KMS-11 (cell line): ENCODE results near the gene PAFAH1B2.

Experiments
- H2AFZ ChIP-seq: fragments of 200-600 bp; sonication (generic); 2 replicates; pipeline ENCODE4 v1.6.1; 2016; ENCODE audit warnings: antibody characterized with exemption, mixed run types, low read depth
- H3K27ac ChIP-seq: fragments of 200-600 bp; sonication (generic); 2 replicates; pipeline ENCODE4 v1.6.1; 2016; ENCODE audit warnings: mild to moderate bottlenecking, mixed run types
- H3K27me3 ChIP-seq: fragments of 200-600 bp; sonication (generic); 2 replicates; pipeline ENCODE4 v1.6.1; 2017; ENCODE audit warnings: mild to moderate bottlenecking, low read depth, mixed run types, moderate library complexity; ENCODE audit not compliant: insufficient read depth
- H3K36me3 ChIP-seq: fragments of 200-600 bp; sonication (generic); 2 replicates; pipeline ENCODE4 v1.6.1; 2017; ENCODE audit warnings: mild to moderate bottlenecking, mixed run types; ENCODE audit not compliant: insufficient read depth
- H3K4me1 ChIP-seq: fragments of 200-600 bp; sonication (generic); 2 replicates; pipeline ENCODE4 v1.6.1; 2016; ENCODE audit warnings: mild to moderate bottlenecking, low read depth, mixed run types; ENCODE audit not compliant: poor library complexity, severe bottlenecking
- H3K4me2 ChIP-seq: fragments of 200-600 bp; sonication (generic); 2 replicates; pipeline ENCODE4 v1.7.0; 2016; ENCODE audit warnings: mild to moderate bottlenecking, mixed run types
- H3K4me3 ChIP-seq: fragments of 200-600 bp; sonication (generic); IDR thresholded peaks from 2 replicates; pipeline ENCODE4 v1.6.1; 2017; ENCODE audit warnings: low read depth, low read length, mixed read lengths; ENCODE audit not compliant: insufficient read depth
- H3K79me2 ChIP-seq: fragments of 200-600 bp; sonication (generic); 2 replicates; pipeline ENCODE4 v1.6.1; 2016; ENCODE audit warnings: low read depth, mixed run types; ENCODE audit not compliant: insufficient read depth
- H3K9ac ChIP-seq: fragments of 200-600 bp; sonication (generic); 2 replicates; pipeline ENCODE4 v1.6.1; 2016; ENCODE audit warnings: mild to moderate bottlenecking, mixed run types
- H4K20me1 ChIP-seq: fragments of 200-600 bp; sonication (generic); 2 replicates; pipeline ENCODE4 v1.6.1; 2016; ENCODE audit warnings: mild to moderate bottlenecking, mixed run types; ENCODE audit not compliant: insufficient read depth
- TF ChIP-seq, protein P1 (sequence below): fragments of 200-600 bp; sonication (generic); conservative IDR thresholded peaks from 2 replicates; pipeline ENCODE4 v1.6.1; 2017; ENCODE audit warnings: low read depth, mild to moderate bottlenecking, antibody characterized with exemption, low read length, moderate library complexity, mixed read lengths

PAFAH1B2 gene

DNA sequence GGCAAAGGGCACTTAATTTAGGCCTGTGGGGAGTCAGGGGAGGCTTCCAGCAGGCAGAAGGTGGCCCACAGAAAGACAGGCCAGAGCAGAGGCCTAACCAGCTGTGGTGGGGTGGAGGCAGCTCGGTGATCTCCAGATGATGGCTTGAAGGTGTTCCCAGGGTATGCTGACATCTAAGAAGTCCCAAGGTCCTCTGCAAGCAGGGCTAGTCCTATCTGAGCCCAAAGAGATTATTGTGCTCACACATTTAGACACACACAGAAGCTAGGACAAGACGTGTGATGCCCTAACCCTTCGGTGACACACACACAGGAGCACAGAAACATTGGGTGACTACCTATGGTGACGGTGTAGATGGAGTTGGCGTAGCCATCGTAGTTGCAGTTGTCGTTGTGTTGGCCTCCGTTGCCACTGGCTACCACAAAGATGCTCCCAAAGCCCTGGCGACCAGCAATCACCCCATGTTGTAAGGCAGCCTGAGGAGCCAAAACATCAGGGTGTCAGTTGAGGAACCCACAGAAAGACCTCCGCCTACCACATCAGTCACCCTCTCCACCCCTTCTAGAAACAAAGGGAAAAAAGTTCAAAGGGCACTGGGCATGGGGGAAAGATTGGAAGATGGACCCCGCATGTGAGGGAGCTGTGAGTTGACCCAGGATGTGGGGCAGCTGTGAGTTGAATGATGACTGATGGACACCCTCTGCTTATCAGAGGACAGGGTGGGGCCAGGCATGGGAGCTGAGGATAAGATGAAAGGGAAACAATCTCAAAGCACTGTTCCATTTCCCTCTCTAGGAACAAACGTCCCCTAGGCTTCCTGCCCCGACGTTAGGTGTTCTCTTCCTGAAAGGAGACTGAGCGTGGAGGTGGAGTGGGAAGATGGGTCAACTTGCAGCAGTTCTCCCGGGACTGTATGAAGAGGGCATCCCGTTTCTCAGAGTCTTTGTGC lies 79.9 kb downstream of the PAFAH1B2 start:
- H3K4me3 ChIP-seq, result no peak overlapping the region
- H3K9ac ChIP-seq, result no peak overlapping the region
- no peak overlapping the region for H2AFZ ChIP-seq
- no peaks in the 10 kb centered on the region for H4K20me1 ChIP-seq
- no peak overlapping the region for H3K4me2 ChIP-seq
- H3K4me1 ChIP-seq, result no peaks in the 10 kb centered on the region
- no peaks in the 10 kb centered on the region for H3K79me2 ChIP-seq
- no peaks in the 10 kb centered on the region for H3K27me3 ChIP-seq
- no peaks in the 10 kb centered on the region for H3K36me3 ChIP-seq
- H3K27ac ChIP-seq, result no peak overlapping the region
- TF ChIP-seq, protein P1, sequence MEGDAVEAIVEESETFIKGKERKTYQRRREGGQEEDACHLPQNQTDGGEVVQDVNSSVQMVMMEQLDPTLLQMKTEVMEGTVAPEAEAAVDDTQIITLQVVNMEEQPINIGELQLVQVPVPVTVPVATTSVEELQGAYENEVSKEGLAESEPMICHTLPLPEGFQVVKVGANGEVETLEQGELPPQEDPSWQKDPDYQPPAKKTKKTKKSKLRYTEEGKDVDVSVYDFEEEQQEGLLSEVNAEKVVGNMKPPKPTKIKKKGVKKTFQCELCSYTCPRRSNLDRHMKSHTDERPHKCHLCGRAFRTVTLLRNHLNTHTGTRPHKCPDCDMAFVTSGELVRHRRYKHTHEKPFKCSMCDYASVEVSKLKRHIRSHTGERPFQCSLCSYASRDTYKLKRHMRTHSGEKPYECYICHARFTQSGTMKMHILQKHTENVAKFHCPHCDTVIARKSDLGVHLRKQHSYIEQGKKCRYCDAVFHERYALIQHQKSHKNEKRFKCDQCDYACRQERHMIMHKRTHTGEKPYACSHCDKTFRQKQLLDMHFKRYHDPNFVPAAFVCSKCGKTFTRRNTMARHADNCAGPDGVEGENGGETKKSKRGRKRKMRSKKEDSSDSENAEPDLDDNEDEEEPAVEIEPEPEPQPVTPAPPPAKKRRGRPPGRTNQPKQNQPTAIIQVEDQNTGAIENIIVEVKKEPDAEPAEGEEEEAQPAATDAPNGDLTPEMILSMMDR, result no peak

DNA sequence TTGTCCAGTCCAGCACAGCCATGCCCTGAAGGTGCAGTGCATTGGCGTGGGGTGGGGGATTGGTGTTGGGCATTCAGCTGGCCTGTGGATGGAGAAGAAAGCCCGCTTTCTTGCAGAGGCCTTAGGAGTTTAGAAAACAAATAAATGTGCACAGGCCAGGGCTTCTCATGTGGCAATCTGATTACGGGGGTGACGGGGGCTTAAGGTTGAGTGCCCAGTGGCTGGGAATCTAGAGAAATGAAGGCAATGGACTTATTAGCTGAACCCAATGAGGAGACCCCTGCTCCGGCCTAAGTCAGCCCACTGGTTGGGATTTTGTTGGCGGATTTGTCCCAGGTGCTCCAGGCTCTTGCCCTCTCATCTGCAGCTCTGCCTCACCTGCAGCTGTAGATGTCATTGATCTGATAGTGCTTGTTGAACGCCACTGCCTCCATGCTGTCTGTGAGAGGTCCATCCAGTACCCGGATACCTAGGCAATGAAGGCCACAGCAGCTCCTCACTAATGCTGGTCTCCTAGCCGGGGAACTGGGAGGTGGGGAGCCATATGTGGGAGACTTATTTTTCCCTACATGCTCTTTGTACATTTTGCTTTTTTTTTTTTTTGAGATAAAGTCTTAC lies 81.6 kb downstream of the PAFAH1B2 start:
- peaks cover 8% of the 10 kb centered on the region for H3K4me1 ChIP-seq
- no peak overlapping the region for H3K4me2 ChIP-seq
- no peak overlapping the region for H3K27ac ChIP-seq
- no peaks in the 10 kb centered on the region for H4K20me1 ChIP-seq
- H3K36me3 ChIP-seq, result no peaks in the 10 kb centered on the region
- no peaks in the 10 kb centered on the region for H3K79me2 ChIP-seq
- H3K4me3 ChIP-seq, result no peak overlapping the region
- H2AFZ ChIP-seq, result no peak overlapping the region
- H3K9ac ChIP-seq, result no peak overlapping the region
- TF ChIP-seq, protein P1, result no peak
- H3K27me3 ChIP-seq, result no peaks in the 10 kb centered on the region
